Muscle layer of duodenum (tissue), 2 donors: Measurements from ENCODE around the gene DAAM1.
A peak's percentile ranks its signal among the peaks of the same experiment; 100 is the strongest.

ENCODE experiments used
- H3K27ac ChIP-seq: one replicate; pipeline ENCODE4 v1.7.0; 2013; ENCODE audit warnings: mild to moderate bottlenecking, low read length
- H3K27me3 ChIP-seq: one replicate; pipeline ENCODE4 v1.7.0; 2013; ENCODE audit warnings: low read depth, mild to moderate bottlenecking, control low read depth, low read length
- H3K36me3 ChIP-seq, 2 donors: one replicate each; pipeline ENCODE4 v1.7.0; 2013; ENCODE audit warnings: low read length in 2 of 2, control low read depth in 1 of 2, mild to moderate bottlenecking in 1 of 2; ENCODE audit not compliant: insufficient read depth in 2 of 2, control insufficient read depth in 1 of 2
- H3K4me1 ChIP-seq, 2 donors: one replicate each; pipeline ENCODE4 v1.7.0; 2013; ENCODE audit warnings: low read length in 2 of 2, mild to moderate bottlenecking in 2 of 2, control low read depth in 1 of 2, moderate library complexity in 1 of 2; ENCODE audit not compliant: insufficient read depth in 2 of 2, control insufficient read depth in 1 of 2
- H3K4me3 ChIP-seq, 2 donors: one replicate each; pipeline ENCODE4 v1.7.0; 2013; ENCODE audit warnings: low read length in 2 of 2, low read depth in 1 of 2, mild to moderate bottlenecking in 1 of 2
- H3K9me3 ChIP-seq, 2 donors: one replicate each; pipeline ENCODE4 v1.7.0; 2013; ENCODE audit warnings: low read length in 2 of 2, control low read depth in 1 of 2, mild to moderate bottlenecking in 1 of 2; ENCODE audit not compliant: control insufficient read depth in 1 of 2
- donor health status: healthy.

DAAM1 gene

DNA sequence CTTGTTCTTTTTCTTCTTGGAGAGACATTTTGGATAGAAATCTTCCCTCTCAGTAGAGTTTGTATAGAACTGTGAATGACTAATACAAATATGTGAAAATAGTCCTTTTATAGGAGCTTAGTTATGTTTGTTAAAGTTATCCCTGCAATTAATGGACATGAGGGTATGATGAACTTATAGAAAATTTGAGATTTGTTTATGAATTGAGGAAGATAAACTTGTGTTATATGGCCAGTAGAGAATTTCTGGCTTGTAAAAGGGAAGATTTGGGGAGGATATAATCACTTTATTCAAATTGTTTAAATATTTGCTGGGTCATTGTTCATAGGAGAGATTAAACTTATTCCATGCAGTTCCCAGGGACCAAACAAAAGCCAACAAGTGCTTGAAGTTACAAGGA is 119.6 kb downstream of the DAAM1 start:
- H3K27ac ChIP-seq, result no peak overlapping the region
- no peaks in the 10 kb centered on the region for H3K36me3 ChIP-seq
- H3K4me1 ChIP-seq, result peaks cover under 1 to 49% of the 10 kb centered on the region in 2 donors

DNA sequence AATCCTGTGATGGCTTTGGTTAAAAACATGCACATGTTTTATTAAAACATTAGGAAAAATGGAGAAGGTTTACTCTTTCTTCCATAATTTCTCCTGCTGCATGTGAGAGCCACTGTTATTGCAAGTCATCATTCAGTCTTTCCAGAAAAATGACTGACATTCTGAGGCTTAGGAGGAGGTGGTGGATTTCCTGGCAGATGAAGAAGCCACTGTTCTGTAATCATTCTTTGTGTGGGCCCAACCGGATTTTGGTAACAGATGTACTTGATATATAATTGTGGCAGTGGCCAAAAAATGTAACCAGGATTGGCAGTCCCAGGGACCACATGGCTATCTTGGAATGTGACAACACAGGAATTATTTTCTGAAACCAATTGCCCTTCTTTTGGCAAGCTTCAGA is 120.2 kb downstream of the DAAM1 start:
- H3K27me3 ChIP-seq, result no peaks in the 10 kb centered on the region
- no peak overlapping the region for H3K4me3 ChIP-seq
- no peaks in the 10 kb centered on the region for H3K9me3 ChIP-seq
- no peaks in the 10 kb centered on the region for H3K36me3 ChIP-seq
- H3K4me1 ChIP-seq, result peaks cover 5 to 50% of the 10 kb centered on the region in 2 donors
- H3K27ac ChIP-seq, result no peak overlapping the region

More for the DNA sequence above, 119.6 kb downstream of the DAAM1 start:
- no peak overlapping the region for H3K4me3 ChIP-seq
- no peaks in the 10 kb centered on the region for H3K27me3 ChIP-seq
- no peaks in the 10 kb centered on the region for H3K9me3 ChIP-seq

DNA sequence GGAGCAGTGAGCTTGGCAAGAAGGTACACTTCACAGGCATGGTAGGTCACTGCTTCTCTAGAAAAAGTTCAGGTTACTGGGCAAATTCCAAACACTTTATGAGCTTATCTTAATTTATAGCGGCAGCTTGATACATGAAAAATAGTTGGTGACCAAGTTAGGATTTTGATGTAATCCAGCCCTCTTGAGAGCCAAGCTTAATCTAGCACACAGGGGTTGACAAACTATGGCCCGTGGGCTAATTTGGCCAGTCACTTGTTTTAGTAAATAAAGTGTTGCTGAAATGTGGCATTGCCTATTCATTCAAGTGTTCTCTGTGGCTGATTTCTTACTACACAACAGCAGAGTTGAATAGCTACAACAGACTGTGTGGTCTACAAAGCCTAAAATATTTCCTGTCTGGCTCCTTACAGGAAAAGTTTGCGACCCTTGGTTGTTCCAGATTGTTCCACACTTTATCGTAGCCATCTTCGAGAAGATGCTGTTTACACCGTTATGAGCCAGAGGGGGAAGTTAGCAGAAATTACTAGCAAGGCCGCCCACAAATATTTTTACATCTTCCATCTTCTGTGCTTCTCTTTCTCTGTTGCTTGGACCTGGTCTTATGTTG is 120.9 kb downstream of the DAAM1 start:
- H3K36me3 ChIP-seq, result no peaks in the 10 kb centered on the region
- H3K4me3 ChIP-seq, result no peak overlapping the region
- H3K27ac ChIP-seq, result no peak overlapping the region
- H3K4me1 ChIP-seq, result peaks cover 5 to 54% of the 10 kb centered on the region in 2 donors
- no peaks in the 10 kb centered on the region for H3K9me3 ChIP-seq
- no peaks in the 10 kb centered on the region for H3K27me3 ChIP-seq

DNA sequence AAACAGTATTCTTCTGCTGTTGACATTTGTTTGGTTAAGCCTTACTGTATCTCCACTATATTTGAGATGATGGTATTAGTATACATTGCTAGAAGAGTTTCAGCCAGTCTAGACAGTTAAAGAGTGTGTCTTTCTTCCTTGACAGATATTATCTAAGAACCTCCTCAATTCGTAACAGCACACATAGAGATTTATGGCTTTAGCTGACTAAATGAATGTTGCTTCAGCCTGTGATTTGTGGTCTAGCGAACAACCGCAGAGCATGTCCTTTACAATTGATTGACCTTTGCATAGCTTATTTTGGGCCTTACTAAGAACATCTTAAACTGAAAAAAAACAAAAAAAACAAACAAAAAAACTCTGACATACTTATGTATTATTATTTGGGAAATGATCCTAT is 122.2 kb downstream of the DAAM1 start:
- H3K27me3 ChIP-seq, result no peaks in the 10 kb centered on the region
- H3K4me1 ChIP-seq, result peaks cover 5 to 52% of the 10 kb centered on the region in 2 donors
- H3K36me3 ChIP-seq, result no peaks in the 10 kb centered on the region
- H3K4me3 ChIP-seq, result no peak overlapping the region
- H3K9me3 ChIP-seq, result no peaks in the 10 kb centered on the region
- no peak overlapping the region for H3K27ac ChIP-seq

DNA sequence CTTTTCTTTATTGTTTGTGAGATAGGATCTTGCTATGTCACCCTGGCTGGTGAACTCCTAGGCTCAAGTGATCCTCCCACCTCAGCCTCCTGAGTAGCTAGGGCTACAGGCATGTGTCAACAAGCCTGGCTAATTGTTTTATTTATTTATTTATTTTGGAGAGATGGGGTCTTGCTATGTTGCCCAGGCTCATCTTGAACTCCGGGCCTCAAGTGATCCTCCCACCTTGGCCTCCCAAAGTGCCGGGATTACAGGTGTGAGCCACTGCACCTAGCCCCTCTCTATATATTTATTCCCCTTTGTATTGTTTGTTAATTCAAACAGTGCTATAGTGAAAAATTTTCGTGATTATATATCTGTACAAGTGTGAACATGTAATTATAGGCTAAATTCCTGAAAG is 123.3 kb downstream of the DAAM1 start:
- no peak overlapping the region for H3K4me3 ChIP-seq
- no peak overlapping the region for H3K27ac ChIP-seq
- H3K36me3 ChIP-seq, result no peaks in the 10 kb centered on the region
- peaks cover 5 to 53% of the 10 kb centered on the region in 2 donors for H3K4me1 ChIP-seq
- H3K9me3 ChIP-seq, result no peaks in the 10 kb centered on the region
- H3K27me3 ChIP-seq, result no peaks in the 10 kb centered on the region

DNA sequence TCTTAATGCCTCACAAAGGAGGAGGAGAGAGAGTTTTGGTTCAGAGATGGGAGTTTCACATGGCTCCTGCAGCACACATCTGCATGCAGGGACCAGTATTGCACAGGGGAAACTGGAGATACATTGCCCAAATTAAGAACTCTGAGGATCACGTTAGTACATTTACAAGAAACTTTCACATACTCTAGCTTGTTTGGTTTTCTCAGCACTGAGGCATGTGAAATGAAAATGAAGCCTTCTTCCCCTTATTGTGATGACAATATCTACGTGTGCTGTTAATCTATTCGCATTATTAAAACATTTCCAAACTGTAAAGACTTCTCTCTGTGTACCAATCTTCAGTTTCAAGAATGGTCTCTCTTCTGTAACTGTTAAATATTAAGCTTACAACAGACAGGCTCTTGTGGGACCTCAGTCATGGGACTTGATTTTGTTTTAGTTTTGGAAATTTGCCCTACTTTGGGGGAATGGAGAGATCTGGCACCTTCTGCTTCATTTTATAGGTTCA is 124.7 kb downstream of the DAAM1 start:
- no peak overlapping the region for H3K4me3 ChIP-seq
- peaks cover 12 to 60% of the 10 kb centered on the region in 2 donors for H3K4me1 ChIP-seq
- H3K27ac ChIP-seq, result peak overlapping the region; percentile 68
- H3K36me3 ChIP-seq, result no peaks in the 10 kb centered on the region
- H3K9me3 ChIP-seq, result no peaks in the 10 kb centered on the region
- no peaks in the 10 kb centered on the region for H3K27me3 ChIP-seq

DNA sequence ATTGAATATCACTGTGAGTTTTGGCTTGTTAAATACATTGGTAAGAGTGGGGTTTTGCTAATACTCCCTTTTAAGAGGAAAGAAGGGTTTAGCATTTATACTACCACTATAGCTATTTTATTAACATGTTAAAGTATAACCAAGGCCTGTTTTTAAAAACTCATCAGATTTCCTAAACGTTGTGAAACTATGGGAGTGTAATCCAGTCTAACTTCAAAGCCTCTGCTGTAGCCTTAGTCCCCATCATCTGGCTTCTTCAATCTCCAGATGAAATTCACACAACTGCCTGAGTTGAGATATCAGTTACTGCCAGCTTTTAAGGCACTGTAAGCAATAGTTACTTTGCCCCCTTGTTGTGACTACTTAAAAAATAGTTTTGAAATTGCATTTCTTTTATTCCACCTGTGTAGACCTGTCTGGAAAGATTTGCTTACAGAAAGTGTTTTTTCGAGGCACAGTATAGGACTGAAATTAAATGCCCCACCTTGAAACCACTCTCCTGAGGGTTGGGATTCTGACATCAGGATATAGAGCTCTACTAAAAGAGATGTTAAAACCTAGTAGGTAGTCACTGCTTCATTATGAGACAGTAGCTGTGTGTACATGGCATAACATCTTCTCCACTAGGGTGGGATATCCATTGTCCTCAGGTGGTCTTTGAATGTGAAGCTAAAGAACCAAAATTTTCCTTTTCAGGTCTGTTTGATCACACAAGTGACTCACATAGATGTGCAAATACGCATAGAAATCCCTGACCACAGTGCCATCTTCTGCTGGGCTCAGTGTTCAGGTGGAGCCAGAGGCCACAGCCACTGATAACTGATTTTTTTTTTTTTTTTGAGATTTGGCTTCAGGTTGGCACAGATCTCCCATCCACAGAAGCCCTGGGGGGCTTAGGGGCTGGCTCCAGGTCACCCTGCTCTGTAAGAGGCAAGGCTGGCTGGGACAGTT is 125.5 kb downstream of the DAAM1 start:
- Histone ChIP-seq H3K4me1 (peaks cover 16 to 60% of the 10 kb centered on the region in 2 donors), H3K36me3 (no peaks in the 10 kb centered on the region), H3K4me3 (no peak overlapping the region), H3K27ac (peak overlapping the region; percentile 68), H3K27me3 (no peaks in the 10 kb centered on the region), H3K9me3 (no peaks in the 10 kb centered on the region)

DNA sequence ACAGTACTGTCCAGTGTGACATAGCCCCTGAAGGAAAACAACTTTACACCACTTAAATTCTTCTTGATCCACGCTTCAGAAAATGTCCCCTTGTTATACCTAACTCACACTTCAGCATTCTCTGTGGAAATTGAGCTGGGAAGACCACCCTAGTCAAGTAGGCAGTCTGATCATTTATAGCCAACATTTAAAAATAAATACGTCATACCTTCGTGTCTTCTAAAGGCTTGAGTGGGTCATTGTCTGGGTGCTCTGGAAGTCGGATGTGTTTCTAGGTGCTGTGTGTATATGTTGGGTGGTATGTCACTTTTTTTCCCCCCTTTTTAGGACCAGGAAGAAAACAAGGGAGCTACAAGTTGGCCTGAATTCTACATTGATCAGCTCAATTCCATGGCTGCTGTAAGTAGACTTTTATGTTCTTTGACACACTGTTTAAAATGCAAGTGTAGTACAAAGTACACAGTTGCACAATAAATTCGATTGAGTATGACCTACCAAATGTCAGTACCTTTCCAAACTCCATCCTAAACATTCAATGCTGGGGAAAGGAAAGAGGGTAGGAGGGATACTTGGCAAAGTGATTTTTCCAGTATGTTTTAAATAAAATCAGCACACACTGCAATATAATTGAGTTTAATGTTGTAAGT is 126.6 kb downstream of the DAAM1 start:
- Histone ChIP-seq H3K9me3 (no peaks in the 10 kb centered on the region), H3K27ac (no peak overlapping the region), H3K4me3 (no peak overlapping the region), H3K4me1 (peaks cover 16 to 69% of the 10 kb centered on the region in 2 donors), H3K36me3 (no peaks in the 10 kb centered on the region), H3K27me3 (no peaks in the 10 kb centered on the region)

DNA sequence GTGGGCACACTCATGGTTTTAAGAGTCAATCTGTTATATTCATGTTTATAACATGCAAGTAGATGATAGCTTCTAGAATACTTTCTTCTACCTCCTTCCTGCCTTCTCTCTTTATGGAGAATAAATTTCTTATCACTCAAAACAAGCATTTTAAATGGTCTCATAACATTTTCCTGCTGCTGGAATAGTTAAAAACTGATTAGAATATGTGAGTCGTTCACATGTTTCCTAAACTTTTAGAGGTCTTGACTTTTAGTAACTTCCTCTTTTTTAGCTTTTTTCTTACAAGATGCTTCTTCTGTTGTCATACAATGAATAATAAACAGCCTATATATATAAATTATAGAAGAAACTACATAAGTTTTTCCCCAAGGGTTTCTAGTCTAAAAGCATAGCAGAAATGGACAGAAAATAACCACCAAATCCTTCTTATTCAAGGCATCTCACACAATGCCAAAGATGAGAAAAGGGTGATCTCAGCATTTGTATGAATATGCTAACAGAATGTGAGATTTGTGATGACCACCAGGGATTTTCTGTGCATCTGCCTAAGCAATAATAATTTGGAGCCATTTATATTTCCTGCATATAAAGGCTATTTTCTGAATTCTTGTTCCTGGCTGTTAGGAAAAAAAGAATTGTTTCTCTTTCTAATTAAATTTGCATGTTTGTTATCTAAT is 127.8 kb downstream of the DAAM1 start:
- no peaks in the 10 kb centered on the region for H3K9me3 ChIP-seq
- no peak overlapping the region for H3K4me3 ChIP-seq
- peaks cover 16 to 71% of the 10 kb centered on the region in 2 donors for H3K4me1 ChIP-seq
- H3K27me3 ChIP-seq, result no peaks in the 10 kb centered on the region
- H3K36me3 ChIP-seq, result no peaks in the 10 kb centered on the region
- no peak overlapping the region for H3K27ac ChIP-seq

DNA sequence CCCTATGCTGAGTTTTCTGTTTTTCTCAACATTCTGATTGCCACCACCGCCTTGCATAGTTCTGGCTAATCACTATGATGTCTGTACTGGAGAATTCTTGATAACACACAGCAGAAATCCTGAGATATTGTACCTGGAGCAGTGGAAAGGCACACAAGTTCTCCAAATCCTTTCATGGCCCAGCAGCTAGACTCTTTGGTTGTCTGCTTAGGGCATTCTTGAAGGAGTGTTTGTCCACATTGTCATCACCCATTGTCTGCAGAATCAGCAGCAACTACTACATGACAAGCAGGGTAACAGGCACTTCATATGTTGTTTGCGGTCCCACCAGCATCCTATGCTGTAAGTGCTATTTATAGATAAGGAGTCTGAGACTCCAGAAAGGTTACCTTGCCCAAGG is 128.9 kb downstream of the DAAM1 start:
- H3K4me3 ChIP-seq, result no peak overlapping the region
- no peaks in the 10 kb centered on the region for H3K36me3 ChIP-seq
- H3K27me3 ChIP-seq, result no peaks in the 10 kb centered on the region
- no peak overlapping the region for H3K27ac ChIP-seq
- H3K4me1 ChIP-seq, result peaks cover 23 to 76% of the 10 kb centered on the region in 2 donors
- H3K9me3 ChIP-seq, result no peaks in the 10 kb centered on the region
